SW 1271 (cell line): ENCODE measurements around the gene SSH3.
"Not testable (repeated sequence)": the region's sequence is repeated elsewhere in the genome, so short reads cannot be mapped to it uniquely, and the experiment has no call there.

Experiments used
- DNase-seq, 2 experiments: peaks; one replicate each; lab custom pipeline; 2025; lab: John Stamatoyannopoulos, UW

SSH3 gene

GRCh38 chr11:67303132-67303834 is at the start of gene SSH3:
SSH3 (plus strand) TSS chr11:67303530; CDS start chr11:67303626, 96 bp downstream.
- DNase-seq, result peak; percentile 67 to 75

DNA sequence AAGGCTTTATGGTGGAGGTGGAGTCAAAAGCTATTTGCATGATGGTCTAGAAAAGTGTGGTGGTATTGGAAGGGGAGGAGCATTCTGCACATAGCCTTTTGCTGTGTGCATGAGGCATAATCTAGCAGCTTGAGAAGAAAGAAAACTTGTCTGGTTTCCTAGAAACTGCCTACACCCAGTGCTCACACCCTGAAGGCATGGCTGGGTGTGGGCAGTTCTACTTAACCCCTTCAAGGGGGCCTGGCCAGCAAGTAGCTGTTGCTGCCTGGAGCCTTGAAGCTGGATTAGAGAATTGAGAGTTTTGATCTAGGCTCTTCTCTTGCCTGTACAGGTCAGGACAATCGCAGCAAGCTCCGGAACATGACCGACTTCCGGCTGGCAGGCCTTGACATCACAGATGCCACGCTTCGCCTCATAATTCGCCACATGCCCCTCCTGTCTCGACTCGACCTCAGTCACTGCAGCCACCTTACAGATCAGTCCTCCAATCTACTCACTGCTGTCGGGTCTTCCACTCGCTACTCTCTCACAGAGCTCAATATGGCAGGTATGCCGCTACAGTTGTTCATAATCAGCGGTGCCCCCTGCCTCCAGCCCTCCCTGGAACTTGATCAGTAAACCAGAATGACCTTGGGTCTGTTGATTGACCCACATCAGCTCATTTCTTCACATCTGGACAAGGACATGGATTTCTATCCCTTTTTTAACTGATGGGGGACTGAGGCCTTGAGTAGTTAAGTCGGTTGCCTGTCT is 49.3 kb upstream of the SSH3 start:
- no peak for DNase-seq

DNA sequence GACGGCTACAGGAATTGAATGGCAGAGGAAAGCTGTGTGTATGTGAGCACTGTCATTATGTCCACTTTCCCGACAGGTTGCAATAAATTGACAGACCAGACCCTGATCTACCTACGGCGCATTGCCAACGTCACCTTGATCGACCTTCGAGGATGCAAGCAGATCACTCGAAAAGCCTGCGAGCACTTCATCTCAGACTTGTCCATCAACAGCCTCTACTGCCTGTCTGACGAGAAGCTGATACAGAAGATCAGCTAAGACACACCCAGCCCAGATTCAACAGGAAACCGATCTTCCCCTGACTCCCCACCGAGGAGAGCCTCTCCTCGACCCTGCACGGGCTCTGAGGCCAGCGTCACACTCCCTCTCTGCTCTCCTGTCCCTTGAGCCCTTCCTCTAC is 48.5 kb upstream of the SSH3 start:
- DNase-seq, result no peak

DNA sequence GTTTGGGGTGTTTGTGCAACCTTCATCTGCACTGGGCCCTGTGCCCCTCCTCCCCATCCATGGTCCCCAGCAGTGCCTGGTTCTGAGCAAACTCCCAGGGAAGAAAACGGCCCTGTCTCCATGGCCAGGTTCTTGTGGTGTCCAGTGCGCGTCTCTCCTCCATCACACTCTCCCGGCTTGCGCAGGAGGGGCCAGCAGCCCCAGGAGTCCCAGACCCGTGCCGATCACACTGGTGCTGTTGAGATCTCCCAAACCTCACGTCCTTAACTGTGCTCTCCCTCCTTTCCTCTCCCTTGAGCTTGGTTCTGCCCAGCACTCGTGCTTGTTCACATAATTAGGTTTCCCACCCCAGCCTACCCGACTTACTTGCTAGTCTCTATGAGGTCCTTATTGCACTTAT is 48.0 kb upstream of the SSH3 start:
- no peak for DNase-seq

- DNase-seq, result no peak
These were observed 47.5 kb upstream of the SSH3 start for GRCh38 chr11:67255864-67256263.

GRCh38 chr11:67256477-67257135 is 46.7 kb upstream of the SSH3 start:
- no peak for DNase-seq

GRCh38 chr11:67260406-67260805 is 42.9 kb upstream of the SSH3 start:
- DNase-seq, result no peak

- DNase-seq, result not testable (repeated sequence)
These were observed 42.3 kb upstream of the SSH3 start for GRCh38 chr11:67260885-67261639.

DNA sequence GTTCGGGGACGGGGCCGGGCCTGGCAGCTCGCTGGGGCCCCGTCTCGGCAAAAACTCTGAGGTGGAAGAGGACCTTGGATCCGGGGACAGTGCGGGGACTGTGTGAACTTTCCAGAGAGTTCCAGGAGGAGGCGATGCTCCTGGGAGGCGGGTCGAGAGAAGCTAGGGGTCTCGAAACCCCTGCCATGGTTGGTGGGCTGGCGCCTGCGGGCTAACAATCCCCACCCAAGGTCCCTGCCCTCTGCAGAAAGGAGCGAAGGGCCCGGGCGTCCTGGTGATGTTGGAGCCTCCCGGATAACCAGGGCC is 41.7 kb upstream of the SSH3 start:
- no peak for DNase-seq

GRCh38 chr11:67261946-67262681 is 41.2 kb upstream of the SSH3 start:
- DNase-seq, result no peak

DNA sequence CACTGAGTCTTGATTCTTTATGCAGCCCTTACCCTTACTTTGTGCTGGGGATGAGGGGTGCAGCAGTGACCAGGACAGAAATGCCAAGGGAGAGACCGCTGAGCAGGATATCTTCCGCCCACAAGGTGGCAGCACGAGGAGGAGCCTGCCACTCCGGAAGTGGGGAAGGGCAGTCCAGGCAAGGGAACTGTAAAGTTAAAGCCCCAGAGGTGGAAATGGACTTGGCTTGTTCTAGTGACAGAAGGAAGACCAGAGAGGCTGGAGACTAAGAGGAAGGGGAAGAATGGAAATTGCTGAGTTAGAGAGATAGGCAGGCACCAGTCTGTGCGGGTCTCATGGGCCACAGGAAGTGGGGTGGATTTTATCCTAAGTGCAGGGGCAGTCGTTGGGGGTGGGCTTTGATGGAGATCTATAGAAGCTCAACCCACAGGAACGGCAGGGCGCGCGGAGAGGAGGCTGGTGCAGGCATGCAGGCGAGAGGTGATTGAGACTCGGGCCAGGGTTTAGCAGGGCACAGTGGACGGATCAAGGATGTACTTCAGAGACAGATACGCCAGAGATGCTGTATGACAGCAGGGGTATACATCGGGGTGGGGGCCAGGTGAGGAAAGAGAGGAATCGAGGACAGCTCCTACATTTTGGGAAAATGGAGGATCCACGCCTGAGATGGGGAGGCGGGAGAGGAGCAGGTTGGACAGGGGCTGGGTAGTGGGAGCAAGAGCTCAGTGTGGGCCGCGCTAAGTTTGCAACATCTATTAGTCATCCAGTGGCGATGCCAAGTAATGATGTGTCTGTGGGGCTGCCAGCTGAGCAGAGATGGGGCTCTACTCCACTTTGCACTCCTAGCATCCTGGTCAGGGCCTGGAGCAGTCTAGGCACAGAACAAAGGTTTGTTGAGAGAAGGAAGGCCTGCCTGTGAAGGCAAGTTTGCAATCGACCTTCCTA is 40.3 kb upstream of the SSH3 start:
- peak; percentile 49 to 80 for DNase-seq

GRCh38 chr11:67264260-67264659 is 39.1 kb upstream of the SSH3 start:
- no peak for DNase-seq

- no peak for DNase-seq
These were observed 38.3 kb upstream of the SSH3 start for GRCh38 chr11:67264877-67265632.

DNA sequence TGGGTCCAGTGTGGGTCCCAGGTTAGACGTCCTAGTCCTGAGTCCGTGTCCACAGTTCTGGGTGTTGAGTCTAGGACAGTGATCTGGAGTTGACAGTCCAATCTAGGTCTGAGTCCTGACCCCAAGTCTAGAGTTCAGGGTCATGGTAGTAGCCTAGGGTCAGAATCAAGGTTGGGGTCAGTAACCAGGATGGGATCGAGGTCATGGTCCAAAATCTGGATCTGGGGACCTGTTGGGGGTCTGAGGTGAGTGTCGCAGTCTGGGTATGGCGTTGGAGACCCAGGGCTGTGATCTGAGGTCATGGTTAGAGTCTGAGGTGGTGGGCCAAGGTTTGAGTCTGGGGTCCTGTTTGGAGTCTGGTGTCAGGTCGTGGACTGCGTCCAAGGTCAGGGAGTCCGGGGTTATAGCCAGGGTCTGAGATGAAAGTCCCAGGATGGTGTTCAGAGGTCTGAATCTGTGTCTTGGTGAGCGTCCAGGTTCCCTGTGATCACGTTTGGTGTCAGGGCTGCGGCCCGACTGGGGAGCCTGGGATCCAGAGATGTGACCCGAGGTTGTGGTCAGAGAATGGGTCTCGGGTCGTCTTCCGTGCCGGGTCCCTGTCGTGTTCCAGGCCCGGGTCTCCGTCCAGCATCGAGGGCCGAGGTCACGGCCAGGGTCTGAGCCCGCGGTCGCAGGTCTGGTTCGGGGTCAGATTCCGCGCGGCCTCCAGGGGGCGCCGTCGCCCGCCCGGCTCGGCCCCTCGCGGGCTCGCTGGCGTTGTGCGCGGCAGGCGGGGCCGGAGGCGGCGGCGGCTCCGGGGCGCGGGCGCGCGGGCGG is 37.5 kb upstream of the SSH3 start:
- DNase-seq, result peak in 1 of 2 experiments; percentile 48

DNA sequence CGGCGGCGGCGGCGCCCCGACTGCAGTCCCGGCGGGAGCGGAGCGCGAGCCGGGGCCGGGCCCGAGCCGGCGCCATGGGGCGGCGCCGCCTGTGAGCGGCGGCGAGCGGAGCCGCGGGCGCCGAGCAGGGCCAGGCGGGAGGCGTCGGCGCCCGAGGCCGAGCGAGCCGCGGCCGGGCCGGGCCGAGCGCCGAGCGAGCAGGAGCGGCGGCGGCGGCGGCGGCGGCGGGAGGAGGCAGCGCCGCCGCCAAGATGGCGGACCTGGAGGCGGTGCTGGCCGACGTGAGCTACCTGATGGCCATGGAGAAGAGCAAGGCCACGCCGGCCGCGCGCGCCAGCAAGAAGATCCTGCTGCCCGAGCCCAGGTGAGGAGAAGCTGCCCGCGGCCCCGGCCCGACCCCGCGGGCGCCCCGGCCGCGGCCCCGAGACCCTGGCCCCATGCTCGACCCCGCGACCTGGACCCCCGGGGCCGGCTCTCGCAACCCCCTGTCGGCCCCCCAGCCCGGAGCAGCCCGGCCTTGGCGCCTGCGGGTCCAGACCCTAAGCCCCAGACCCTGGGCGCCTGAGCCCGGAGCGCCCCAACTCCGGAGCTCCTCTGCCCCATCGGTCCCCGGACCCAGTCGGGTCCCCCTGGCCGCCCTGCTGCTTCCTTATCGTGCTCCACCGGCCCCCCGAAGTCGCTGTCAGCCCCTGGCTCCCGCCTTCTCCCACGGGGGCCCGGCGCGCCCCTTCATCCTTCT is 36.7 kb upstream of the SSH3 start, which contains the start of gene GRK2:
GRK2 (plus strand) TSS at position 25 of the 739 bp plus-strand sequence; CDS start at position 252, 227 bp downstream.
- peak in 1 of 2 experiments; percentile 43 for DNase-seq

DNA sequence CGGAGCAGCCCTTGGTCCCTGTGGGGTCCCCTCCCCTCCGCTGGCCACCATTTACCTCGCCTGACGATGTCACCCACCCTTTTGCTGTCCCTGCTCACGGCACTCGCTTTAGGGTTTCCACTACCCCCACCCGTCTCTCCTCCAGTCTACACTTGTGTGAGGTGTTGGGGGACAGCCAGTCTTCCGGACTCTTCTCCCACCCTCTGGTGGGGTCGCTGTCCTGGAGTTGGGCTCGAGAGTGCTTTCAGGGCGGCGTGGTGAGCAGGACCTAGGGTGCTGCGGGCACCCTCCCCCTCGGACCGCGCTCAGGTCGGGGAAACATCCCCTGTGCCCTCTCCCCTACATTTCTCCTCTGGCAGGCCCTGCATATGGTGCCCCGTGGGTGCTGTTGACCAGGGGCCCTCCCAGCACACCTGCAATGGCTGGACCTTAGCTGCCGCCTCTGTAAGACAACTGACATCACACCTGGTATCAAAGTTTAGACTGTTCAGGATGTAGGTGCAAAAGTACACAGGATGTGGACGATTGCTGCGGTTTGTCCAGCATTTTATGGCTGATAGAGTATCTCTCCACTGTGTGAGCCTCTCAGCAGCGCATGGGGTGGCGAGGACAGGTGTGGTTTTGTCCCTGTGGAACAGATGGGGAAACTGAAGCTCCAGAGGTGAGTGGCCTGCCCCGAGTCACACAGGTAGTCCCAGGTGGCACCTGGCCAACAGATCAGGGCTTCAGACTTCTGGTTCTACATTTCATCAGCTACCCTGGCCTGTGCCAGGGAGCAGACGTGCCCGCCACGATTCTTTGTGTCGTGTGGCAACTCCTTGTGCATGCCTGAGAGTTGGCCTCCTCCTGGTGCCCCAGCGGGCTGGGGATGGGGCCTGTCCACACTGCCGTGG is 35.9 kb upstream of the SSH3 start:
- no peak for DNase-seq
